ENCODE data around the gene NEUROG3. TPM values are rescaled to one million over a fixed set of nuclear protein-coding genes. Genes with fewer than 3 reads are reported as not detected.

Gene NEUROG3
- polyA plus RNA-seq, 2 of the 4 experiments (the other 2 are of a cell fraction): not detected

DNA sequence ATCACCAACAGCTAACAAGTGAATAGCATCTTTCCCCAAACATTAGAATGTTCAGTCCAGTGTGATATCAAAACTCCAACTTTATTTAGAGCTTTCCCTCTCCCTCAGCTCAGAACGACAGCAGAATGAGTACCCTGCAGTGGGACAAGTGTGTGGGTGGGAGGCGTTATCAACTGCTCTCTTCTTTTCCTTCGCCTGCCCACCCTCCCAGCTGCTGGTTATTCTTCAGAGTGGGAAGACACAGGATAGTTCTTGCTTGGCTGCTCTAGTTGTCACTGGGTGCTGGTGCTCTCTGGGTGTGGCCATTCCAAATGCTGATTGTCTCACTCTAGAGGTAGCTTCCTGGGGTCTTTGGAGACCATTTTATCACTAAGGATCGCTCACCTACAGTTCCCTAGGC is 43.1 kb upstream of the NEUROG3 start:
- no peak for DNase-seq (ENCODE audit: low read depth in 1 of 2, low spot score in 1 of 2)
- Histone ChIP-seq H3K4me1 (no peaks in the 10 kb centered on the region), H3K27ac (no peak overlapping the region), H3K4me2 (no peak overlapping the region), H3K4me3 (no peak overlapping the region), H3K9me3 (no peaks in the 10 kb centered on the region)
- no peak for FAIRE-seq
- WGBS (ENCODE audit: missing lambda C conversion rate): 10% methylated on average over 4 of the region's 4 CpGs
- CTCF ChIA-PET: interaction anchor here (0.6 to 3.7 kb wide), 5 partner anchors 13 to 209 kb away, joined by 3 to 11 read pairs (median 4); partner anchors contain the start of gene FAM241B
- POLR2A ChIA-PET: no interaction called here
- ATAC-seq: no peak
- TF ChIP-seq, protein P1, sequence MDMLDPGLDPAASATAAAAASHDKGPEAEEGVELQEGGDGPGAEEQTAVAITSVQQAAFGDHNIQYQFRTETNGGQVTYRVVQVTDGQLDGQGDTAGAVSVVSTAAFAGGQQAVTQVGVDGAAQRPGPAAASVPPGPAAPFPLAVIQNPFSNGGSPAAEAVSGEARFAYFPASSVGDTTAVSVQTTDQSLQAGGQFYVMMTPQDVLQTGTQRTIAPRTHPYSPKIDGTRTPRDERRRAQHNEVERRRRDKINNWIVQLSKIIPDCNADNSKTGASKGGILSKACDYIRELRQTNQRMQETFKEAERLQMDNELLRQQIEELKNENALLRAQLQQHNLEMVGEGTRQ (IDR thresholded peaks at IDR 0.05): no peak

DNA sequence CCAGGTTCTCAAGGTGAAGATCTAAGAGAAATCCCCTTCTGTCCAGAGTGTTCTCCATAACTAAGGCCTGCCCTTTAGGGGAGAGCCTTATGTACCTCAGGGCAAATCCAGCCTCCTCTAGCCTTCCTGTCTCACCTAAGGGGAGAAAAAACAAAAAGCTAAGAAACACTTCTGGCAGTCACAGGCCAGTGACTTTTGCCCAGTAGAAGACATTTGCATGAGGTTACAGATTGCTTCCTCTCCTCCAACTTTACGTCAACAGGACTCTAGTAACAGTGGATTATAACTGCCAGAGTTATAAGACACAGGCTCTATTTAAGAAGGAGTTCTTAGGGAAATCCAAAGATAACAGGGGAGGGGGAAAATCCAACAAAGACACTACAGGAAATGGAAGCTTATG is 40.9 kb upstream of the NEUROG3 start:
- no peak overlapping the region for H3K27ac ChIP-seq
- ChIA-PET CTCF (interaction anchor here (0.7 to 2.0 kb wide), 6 partner anchors 16 to 301 kb away, joined by 3 to 5 read pairs (median 3); partner anchors contain the start of gene FAM241B), POLR2A (no interaction called here)
- H3K4me2 ChIP-seq: no peak overlapping the region
- ATAC-seq: no peak
- H3K4me1 ChIP-seq: no peaks in the 10 kb centered on the region
- no peak for FAIRE-seq
- no peak overlapping the region for H3K4me3 ChIP-seq
- no peaks in the 10 kb centered on the region; the same call in 2 of the 3 replicates for H3K9me3 ChIP-seq
- DNase-seq (ENCODE audit: low read depth in 1 of 2, low spot score in 1 of 2): no peak
- WGBS (ENCODE audit: missing lambda C conversion rate): 90% methylated on average over 1 of the region's 1 CpG
- no peak for TF ChIP-seq JUNB (IDR thresholded peaks at IDR 0.05)
- TF ChIP-seq, protein P2, sequence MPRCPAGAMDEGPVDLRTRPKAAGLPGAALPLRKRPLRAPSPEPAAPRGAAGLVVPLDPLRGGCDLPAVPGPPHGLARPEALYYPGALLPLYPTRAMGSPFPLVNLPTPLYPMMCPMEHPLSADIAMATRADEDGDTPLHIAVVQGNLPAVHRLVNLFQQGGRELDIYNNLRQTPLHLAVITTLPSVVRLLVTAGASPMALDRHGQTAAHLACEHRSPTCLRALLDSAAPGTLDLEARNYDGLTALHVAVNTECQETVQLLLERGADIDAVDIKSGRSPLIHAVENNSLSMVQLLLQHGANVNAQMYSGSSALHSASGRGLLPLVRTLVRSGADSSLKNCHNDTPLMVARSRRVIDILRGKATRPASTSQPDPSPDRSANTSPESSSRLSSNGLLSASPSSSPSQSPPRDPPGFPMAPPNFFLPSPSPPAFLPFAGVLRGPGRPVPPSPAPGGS (IDR thresholded peaks at IDR 0.05): no peak
- TF ChIP-seq JUN (IDR thresholded peaks at IDR 0.05): no peak
- TF ChIP-seq, protein P3, sequence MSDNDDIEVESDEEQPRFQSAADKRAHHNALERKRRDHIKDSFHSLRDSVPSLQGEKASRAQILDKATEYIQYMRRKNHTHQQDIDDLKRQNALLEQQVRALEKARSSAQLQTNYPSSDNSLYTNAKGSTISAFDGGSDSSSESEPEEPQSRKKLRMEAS (IDR thresholded peaks at IDR 0.05): no peak
- TF ChIP-seq SREBF2 (IDR thresholded peaks at IDR 0.05): no peak
- no peak for TF ChIP-seq RCOR1 (IDR thresholded peaks at IDR 0.05; ENCODE audit: low read depth, low read length)

DNA sequence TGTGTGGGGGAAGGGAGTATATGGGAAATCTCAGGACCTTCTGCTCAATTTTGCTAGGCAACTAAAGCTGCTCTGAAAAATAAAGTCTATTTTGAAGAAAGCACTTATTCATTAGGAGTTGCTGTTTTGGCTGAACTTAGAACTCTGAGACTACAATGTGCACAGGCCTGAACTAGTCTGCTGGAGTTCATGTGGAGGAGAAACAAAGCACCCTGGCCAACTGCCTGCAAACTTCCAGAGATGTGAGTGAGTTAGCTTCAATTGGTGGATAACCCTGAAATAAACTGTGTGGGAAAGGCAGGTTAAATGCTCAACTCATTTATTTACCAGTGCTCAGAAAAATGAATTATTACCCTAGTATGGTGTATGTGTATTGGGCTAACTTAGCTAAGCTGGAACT is 39.5 kb upstream of the NEUROG3 start:
- FAIRE-seq (no peak), DNase-seq (ENCODE audit: low read depth in 1 of 2, low spot score in 1 of 2) (no peak), ATAC-seq (no peak)
- no peak overlapping the region for H3K4me3 ChIP-seq
- TF ChIP-seq CHD2 (IDR thresholded peaks at IDR 0.05; ENCODE audit: low read length, partially characterized antibody) (no peak), POLR2A (IDR thresholded peaks at IDR 0.05; ENCODE audit: low read length) (no peak), HEYL (CRISPR knock-in tag; IDR thresholded peaks at IDR 0.05) (no peak), FOSL2 (IDR thresholded peaks at IDR 0.05) (no peak), FOSL2 (CRISPR knock-in tag; IDR thresholded peaks at IDR 0.05) (no peak), JUN (IDR thresholded peaks at IDR 0.05) (no peak), RFX5 (IDR thresholded peaks at IDR 0.05) (no peak), ESRRA (IDR thresholded peaks at IDR 0.05; ENCODE audit: borderline replicate concordance, low read length) (no peak), EP300 (IDR thresholded peaks at IDR 0.05) (no peak), HOXB5 (CRISPR knock-in tag; IDR thresholded peaks at IDR 0.05) (no peak), FOXS1 (CRISPR knock-in tag; IDR thresholded peaks at IDR 0.05) (no peak), HOXB13 (CRISPR knock-in tag; IDR thresholded peaks at IDR 0.05; ENCODE audit: low read depth) (no peak), TFCP2L1 (CRISPR knock-in tag; IDR thresholded peaks at IDR 0.05) (no peak), CBX8 (IDR thresholded peaks at IDR 0.05) (no peak)
- TF ChIP-seq, protein P4, sequence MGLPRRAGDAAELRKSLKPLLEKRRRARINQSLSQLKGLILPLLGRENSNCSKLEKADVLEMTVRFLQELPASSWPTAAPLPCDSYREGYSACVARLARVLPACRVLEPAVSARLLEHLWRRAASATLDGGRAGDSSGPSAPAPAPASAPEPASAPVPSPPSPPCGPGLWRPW (IDR thresholded peaks at IDR 0.05): no peak
- TF ChIP-seq, protein P5, sequence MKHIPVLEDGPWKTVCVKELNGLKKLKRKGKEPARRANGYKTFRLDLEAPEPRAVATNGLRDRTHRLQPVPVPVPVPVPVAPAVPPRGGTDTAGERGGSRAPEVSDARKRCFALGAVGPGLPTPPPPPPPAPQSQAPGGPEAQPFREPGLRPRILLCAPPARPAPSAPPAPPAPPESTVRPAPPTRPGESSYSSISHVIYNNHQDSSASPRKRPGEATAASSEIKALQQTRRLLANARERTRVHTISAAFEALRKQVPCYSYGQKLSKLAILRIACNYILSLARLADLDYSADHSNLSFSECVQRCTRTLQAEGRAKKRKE (CRISPR knock-in tag; IDR thresholded peaks at IDR 0.05; ENCODE audit: low read depth): no peak
- TF ChIP-seq, protein P2 (IDR thresholded peaks at IDR 0.05): no peak
- no peak overlapping the region for H3K27ac ChIP-seq
- no peak overlapping the region for H3K4me2 ChIP-seq
- ChIA-PET CTCF (interaction anchor here (2.0 kb wide), 1 partner anchor 302 kb away, joined by 5 read pairs; no protein-coding TSS in a partner anchor), POLR2A (no interaction called here)
- H3K9me3 ChIP-seq: no peaks in the 10 kb centered on the region; the same call in 2 of the 3 replicates
- H3K4me1 ChIP-seq: no peaks in the 10 kb centered on the region
